Liver (tissue), 9 donors: ENCODE data around the gene SSNA1. TPM values are rescaled to one million over a fixed set of nuclear protein-coding genes. Genes with fewer than 3 reads are reported as not detected.

Source experiments
- DNase-seq: peaks from one replicate; pipeline ENCODE4 v3.0.0-alpha.2; 2017; ENCODE audit warnings: low spot score
- H3K27ac ChIP-seq, 2 donors: one replicate each; pipeline ENCODE4 v1.7.0; 2013; ENCODE audit warnings: inconsistent platforms in 2 of 2, low read length in 2 of 2, control low read depth in 1 of 2, low read depth in 1 of 2, mild to moderate bottlenecking in 1 of 2
- H3K27me3 ChIP-seq, 4 donors: one replicate each; pipeline versions ENCODE4 v1.6.1 to v1.7.0; 2013; ENCODE audit warnings: low read length in 3 of 4, inconsistent platforms in 1 of 4, mild to moderate bottlenecking in 1 of 4, moderate library complexity in 1 of 4; ENCODE audit not compliant: control insufficient read depth in 4 of 4, insufficient read depth in 4 of 4
- H3K36me3 ChIP-seq, 4 donors: one replicate each; pipeline versions ENCODE4 v1.6.1 to v1.7.0; 2013; ENCODE audit warnings: low read length in 3 of 4, mild to moderate bottlenecking in 3 of 4, low read depth in 1 of 4, moderate library complexity in 1 of 4; ENCODE audit not compliant: control insufficient read depth in 4 of 4, insufficient read depth in 3 of 4
- H3K4me1 ChIP-seq, 4 donors: one replicate each; pipeline versions ENCODE4 v1.6.1 to v1.7.0; 2013; ENCODE audit warnings: low read length in 3 of 4, mild to moderate bottlenecking in 3 of 4, moderate library complexity in 1 of 4; ENCODE audit not compliant: control insufficient read depth in 4 of 4, insufficient read depth in 4 of 4
- H3K4me3 ChIP-seq, 3 donors: one replicate each; pipeline versions ENCODE4 v1.6.1 to v1.7.0; 2013; ENCODE audit warnings: low read length in 3 of 3, control low read depth in 1 of 3, low read depth in 1 of 3, mild to moderate bottlenecking in 1 of 3
- H3K9ac ChIP-seq, 2 donors: one replicate each; pipeline ENCODE4 v1.7.0; 2013; ENCODE audit warnings: low read length in 2 of 2, mild to moderate bottlenecking in 2 of 2, moderate library complexity in 2 of 2, control low read depth in 1 of 2, low read depth in 1 of 2
- H3K9me3 ChIP-seq, 4 donors: one replicate each; pipeline versions ENCODE4 v1.6.1 to v1.7.0; 2013; ENCODE audit warnings: low read length in 3 of 4; ENCODE audit not compliant: control insufficient read depth in 4 of 4
- EGR1 ChIP-seq, 2 donors: IDR thresholded peaks; 2 replicates each; pipeline ENCODE4 v1.6.1; 2016 to 2018; ENCODE audit warnings: antibody characterized with exemption in 2 of 2, low read depth in 2 of 2
- FOXA1 ChIP-seq: IDR thresholded peaks from 2 replicates; pipeline ENCODE4 v1.6.1; 2016; ENCODE audit warnings: antibody characterized with exemption
- FOXA2 ChIP-seq: IDR thresholded peaks from 2 replicates; pipeline ENCODE4 v1.6.1; 2016; ENCODE audit warnings: antibody characterized with exemption
- GABPA ChIP-seq, 2 donors: IDR thresholded peaks in 1 of 2; conservative IDR thresholded peaks in 1 of 2; 2 replicates each; pipeline ENCODE4 v1.6.1; 2016; ENCODE audit warnings: antibody characterized with exemption in 2 of 2, mild to moderate bottlenecking in 1 of 2, moderate library complexity in 1 of 2
- HNF4A ChIP-seq, 2 donors: conservative IDR thresholded peaks; 2 replicates each; pipeline ENCODE4 v1.6.1; 2016; ENCODE audit warnings: antibody characterized with exemption in 2 of 2, mild to moderate bottlenecking in 2 of 2
- HNF4G ChIP-seq: IDR thresholded peaks from 2 replicates; pipeline ENCODE4 v1.6.1; 2016; ENCODE audit warnings: antibody characterized with exemption
- JUND ChIP-seq, 2 donors: IDR thresholded peaks; 2 replicates each; pipeline ENCODE4 v1.6.1; 2016; ENCODE audit warnings: antibody characterized with exemption in 2 of 2
- NR2F2 ChIP-seq: IDR thresholded peaks from 2 replicates; pipeline ENCODE4 v1.6.1; 2016; ENCODE audit warnings: antibody characterized with exemption
- RAD21 ChIP-seq, 2 donors: IDR thresholded peaks; 2 replicates each; pipeline ENCODE4 v1.6.1; 2016; ENCODE audit warnings: antibody characterized with exemption in 2 of 2, mild to moderate bottlenecking in 2 of 2
- RXRA ChIP-seq, 2 donors: IDR thresholded peaks; 2 replicates each; pipeline ENCODE4 v1.6.1; 2017 to 2018; ENCODE audit warnings: antibody characterized with exemption in 2 of 2, mild to moderate bottlenecking in 1 of 2
- SP1 ChIP-seq: IDR thresholded peaks from 2 replicates; pipeline ENCODE4 v1.6.1; 2018; ENCODE audit warnings: antibody characterized with exemption, mild to moderate bottlenecking
- TAF1 ChIP-seq: conservative IDR thresholded peaks from 2 replicates; pipeline ENCODE4 v1.6.1; 2016; ENCODE audit warnings: antibody characterized with exemption, mild to moderate bottlenecking
- YY1 ChIP-seq: IDR thresholded peaks from 2 replicates; pipeline ENCODE4 v1.6.1; 2016; ENCODE audit warnings: antibody characterized with exemption, mild to moderate bottlenecking
- WGBS: extraction: QIAGEN DNeasy Blood & Tissue Kit; methylation state at CpG from one replicate; pipeline ENCODE4 v1.1.7; 2013; 5-methylcytosine and 5-hydroxymethylcytosine counted together
- polyA plus RNA-seq, 2 donors: library from polyadenylated mRNA; stranded (reverse) in 1 of 2; unstranded in 1 of 2; fragments of 200-250 nt in 1 of 2; fragments of >200 nt in 1 of 2; fragmentation: Nextera tagmentation in 1 of 2; extraction: Ambion mirVana in 1 of 2; gene quantifications; one replicate each; pipeline versions ENCODE4 v1.2.1 to v1.2.3, GENCODE V29; 2013 to 2015
- total RNA-seq, 2 donors: library from RNA; depleted of rRNA; stranded (reverse); fragments of >200 nt; gene quantifications; one replicate each; pipeline ENCODE4 v1.2.3, GENCODE V29; 2014
- TF ChIP-seq, protein P1 (sequence below): fragments of 150-350 bp; IDR thresholded peaks from 2 replicates; pipeline ENCODE4 v1.5.1; 2017; ENCODE audit warnings: improper control_type of control experiment, low read depth, low read length; ENCODE audit not compliant: missing input control
- TF ChIP-seq, protein P2 (sequence below): IDR thresholded peaks from 2 replicates; pipeline ENCODE4 v1.6.1; 2016; ENCODE audit warnings: antibody characterized with exemption
- TF ChIP-seq, protein P3 (sequence below): IDR thresholded peaks from 2 replicates; pipeline ENCODE4 v1.6.1; 2016; ENCODE audit warnings: antibody characterized with exemption, mild to moderate bottlenecking
- TF ChIP-seq, protein P4 (sequence below): IDR thresholded peaks from 2 replicates; pipeline ENCODE4 v1.6.1; 2016; ENCODE audit warnings: antibody characterized with exemption
- TF ChIP-seq, protein P5 (sequence below): IDR thresholded peaks from 2 replicates; pipeline ENCODE4 v1.6.1; 2016; ENCODE audit warnings: antibody characterized with exemption
- donor health status: healthy.
- donor health status: healthy.
- donor health status: healthy.
- donor health status: healthy.
- donor health status: healthy.

Gene SSNA1
- total and polyA plus RNA-seq, 4 donors = 29.8 to 44.2 (median 40.3) TPM

DNA sequence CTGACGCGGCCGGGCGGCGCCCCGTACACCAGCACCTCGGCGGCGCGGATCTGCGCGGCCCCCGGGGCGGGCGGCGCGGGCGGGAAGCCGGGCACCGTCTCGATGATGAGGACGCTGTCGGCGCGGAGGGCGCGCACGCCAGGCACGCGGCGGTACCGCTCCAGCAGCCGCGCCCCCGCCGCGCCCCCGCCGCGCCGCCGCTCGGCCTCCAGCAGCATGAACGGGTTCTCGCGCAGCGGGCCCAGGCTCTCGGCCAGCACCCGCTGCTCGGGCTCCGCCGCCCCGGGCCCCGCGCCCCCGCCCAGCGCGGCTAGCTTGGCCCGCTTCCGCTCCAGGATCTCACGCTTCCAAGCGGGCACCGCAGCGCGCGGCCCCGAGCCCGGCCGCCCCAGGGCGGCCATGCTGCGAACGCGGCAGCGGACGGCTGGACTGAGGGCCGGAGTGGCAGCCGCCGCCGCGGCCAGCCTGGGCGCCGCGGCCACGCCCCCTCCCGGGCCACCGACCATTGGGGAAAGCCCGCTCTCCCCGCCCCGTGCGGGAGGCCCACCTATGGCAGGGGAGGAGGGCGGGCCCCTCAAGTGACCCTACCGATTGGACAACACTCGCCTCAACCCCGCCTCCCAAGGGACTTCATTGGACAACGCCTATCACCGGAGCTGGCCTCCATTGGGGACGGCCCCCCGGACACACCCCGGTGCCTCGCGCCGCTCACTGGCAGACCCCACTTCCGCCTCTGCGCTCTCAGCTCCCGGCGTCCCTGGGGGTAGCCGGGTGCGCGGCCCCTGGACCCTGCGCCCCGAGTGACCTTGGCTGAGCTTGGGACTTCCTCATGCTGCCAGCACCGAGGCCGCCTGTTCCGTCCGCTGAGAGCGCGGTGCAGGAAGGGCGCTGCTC is 12.1 kb downstream of the SSNA1 start, which contains the start of gene TPRN:
TSS of gene TPRN (minus strand) at position 431 of the 894 bp plus-strand sequence. CDS start at position 401, 30 bp downstream.
- H3K27me3 ChIP-seq = no peaks in the 10 kb centered on the region
- no peak for TF ChIP-seq JUND (IDR thresholded peaks at IDR 0.05)
- TF ChIP-seq NR2F2 = peak; percentile 88
- peak in 1 of 2 donors; percentile 19 for TF ChIP-seq RAD21 (IDR thresholded peaks at IDR 0.05)
- no peak for TF ChIP-seq FOXA2
- TF ChIP-seq, protein P1, sequence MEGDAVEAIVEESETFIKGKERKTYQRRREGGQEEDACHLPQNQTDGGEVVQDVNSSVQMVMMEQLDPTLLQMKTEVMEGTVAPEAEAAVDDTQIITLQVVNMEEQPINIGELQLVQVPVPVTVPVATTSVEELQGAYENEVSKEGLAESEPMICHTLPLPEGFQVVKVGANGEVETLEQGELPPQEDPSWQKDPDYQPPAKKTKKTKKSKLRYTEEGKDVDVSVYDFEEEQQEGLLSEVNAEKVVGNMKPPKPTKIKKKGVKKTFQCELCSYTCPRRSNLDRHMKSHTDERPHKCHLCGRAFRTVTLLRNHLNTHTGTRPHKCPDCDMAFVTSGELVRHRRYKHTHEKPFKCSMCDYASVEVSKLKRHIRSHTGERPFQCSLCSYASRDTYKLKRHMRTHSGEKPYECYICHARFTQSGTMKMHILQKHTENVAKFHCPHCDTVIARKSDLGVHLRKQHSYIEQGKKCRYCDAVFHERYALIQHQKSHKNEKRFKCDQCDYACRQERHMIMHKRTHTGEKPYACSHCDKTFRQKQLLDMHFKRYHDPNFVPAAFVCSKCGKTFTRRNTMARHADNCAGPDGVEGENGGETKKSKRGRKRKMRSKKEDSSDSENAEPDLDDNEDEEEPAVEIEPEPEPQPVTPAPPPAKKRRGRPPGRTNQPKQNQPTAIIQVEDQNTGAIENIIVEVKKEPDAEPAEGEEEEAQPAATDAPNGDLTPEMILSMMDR = no peak
- TF ChIP-seq, protein P2, sequence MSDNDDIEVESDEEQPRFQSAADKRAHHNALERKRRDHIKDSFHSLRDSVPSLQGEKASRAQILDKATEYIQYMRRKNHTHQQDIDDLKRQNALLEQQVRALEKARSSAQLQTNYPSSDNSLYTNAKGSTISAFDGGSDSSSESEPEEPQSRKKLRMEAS = peak; percentile 59
- peak in 1 of 2 donors; percentile 87 for TF ChIP-seq GABPA (IDR thresholded peaks at IDR 0.05 in 1 of 2, conservative IDR thresholded peaks at IDR 0.05 in 1 of 2)
- TF ChIP-seq, protein P3, sequence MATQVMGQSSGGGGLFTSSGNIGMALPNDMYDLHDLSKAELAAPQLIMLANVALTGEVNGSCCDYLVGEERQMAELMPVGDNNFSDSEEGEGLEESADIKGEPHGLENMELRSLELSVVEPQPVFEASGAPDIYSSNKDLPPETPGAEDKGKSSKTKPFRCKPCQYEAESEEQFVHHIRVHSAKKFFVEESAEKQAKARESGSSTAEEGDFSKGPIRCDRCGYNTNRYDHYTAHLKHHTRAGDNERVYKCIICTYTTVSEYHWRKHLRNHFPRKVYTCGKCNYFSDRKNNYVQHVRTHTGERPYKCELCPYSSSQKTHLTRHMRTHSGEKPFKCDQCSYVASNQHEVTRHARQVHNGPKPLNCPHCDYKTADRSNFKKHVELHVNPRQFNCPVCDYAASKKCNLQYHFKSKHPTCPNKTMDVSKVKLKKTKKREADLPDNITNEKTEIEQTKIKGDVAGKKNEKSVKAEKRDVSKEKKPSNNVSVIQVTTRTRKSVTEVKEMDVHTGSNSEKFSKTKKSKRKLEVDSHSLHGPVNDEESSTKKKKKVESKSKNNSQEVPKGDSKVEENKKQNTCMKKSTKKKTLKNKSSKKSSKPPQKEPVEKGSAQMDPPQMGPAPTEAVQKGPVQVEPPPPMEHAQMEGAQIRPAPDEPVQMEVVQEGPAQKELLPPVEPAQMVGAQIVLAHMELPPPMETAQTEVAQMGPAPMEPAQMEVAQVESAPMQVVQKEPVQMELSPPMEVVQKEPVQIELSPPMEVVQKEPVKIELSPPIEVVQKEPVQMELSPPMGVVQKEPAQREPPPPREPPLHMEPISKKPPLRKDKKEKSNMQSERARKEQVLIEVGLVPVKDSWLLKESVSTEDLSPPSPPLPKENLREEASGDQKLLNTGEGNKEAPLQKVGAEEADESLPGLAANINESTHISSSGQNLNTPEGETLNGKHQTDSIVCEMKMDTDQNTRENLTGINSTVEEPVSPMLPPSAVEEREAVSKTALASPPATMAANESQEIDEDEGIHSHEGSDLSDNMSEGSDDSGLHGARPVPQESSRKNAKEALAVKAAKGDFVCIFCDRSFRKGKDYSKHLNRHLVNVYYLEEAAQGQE = peak; percentile 85
- TF ChIP-seq SP1 = peak; percentile 97
- TF ChIP-seq, protein P4, sequence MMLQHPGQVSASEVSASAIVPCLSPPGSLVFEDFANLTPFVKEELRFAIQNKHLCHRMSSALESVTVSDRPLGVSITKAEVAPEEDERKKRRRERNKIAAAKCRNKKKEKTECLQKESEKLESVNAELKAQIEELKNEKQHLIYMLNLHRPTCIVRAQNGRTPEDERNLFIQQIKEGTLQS = no peak
- peak in 1 of 2 donors; percentile 61 for TF ChIP-seq EGR1 (IDR thresholded peaks at IDR 0.05; ENCODE audit: low read depth in 2 of 2)
- peak; percentile 81 for TF ChIP-seq HNF4G
- no peak for TF ChIP-seq TAF1
- TF ChIP-seq YY1 = peak; percentile 89
- TF ChIP-seq FOXA1 = no peak
- TF ChIP-seq, protein P5, sequence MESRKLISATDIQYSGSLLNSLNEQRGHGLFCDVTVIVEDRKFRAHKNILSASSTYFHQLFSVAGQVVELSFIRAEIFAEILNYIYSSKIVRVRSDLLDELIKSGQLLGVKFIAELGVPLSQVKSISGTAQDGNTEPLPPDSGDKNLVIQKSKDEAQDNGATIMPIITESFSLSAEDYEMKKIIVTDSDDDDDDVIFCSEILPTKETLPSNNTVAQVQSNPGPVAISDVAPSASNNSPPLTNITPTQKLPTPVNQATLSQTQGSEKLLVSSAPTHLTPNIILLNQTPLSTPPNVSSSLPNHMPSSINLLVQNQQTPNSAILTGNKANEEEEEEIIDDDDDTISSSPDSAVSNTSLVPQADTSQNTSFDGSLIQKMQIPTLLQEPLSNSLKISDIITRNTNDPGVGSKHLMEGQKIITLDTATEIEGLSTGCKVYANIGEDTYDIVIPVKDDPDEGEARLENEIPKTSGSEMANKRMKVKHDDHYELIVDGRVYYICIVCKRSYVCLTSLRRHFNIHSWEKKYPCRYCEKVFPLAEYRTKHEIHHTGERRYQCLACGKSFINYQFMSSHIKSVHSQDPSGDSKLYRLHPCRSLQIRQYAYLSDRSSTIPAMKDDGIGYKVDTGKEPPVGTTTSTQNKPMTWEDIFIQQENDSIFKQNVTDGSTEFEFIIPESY = peak; percentile 33
- TF ChIP-seq HNF4A (conservative IDR thresholded peaks at IDR 0.05) = peak; percentile 90 to 98
- peak; percentile 79 to 90 for TF ChIP-seq RXRA (IDR thresholded peaks at IDR 0.05)
- peaks cover 30 to 84% (median 73%) of the 10 kb centered on the region in 4 donors for H3K4me1 ChIP-seq
- peak within 1 kb of the TSS; percentile 58 to 87 for H3K27ac ChIP-seq
- no peaks in the 10 kb centered on the region for H3K9me3 ChIP-seq
- H3K4me3 ChIP-seq = peak within 1 kb of the TSS; percentile 66 to 90 (median 83)
- WGBS = under 1% methylated on average over 117 of the region's 118 CpGs
- H3K9ac ChIP-seq = peak within 1 kb of the TSS; percentile 30 to 40
- H3K36me3 ChIP-seq = no peaks in the 10 kb centered on the region
- DNase-seq = peak; percentile 98
